Coronary artery (tissue), 2 donors: ENCODE results near the gene UST.

Source experiments
- DNase-seq: peaks from one replicate; pipeline ENCODE4 v3.0.0-alpha.2; 2017; ENCODE audit warnings: low spot score
- H3K27ac ChIP-seq, 2 donors: fragments of 200-600 bp; sonication (generic); one replicate each; pipeline ENCODE4 v1.5.1; 2016 to 2019
- H3K4me3 ChIP-seq: fragments of 200-600 bp; sonication (generic); 2 replicates; pipeline ENCODE4 v1.5.1; 2016; ENCODE audit warnings: mild to moderate bottlenecking, moderate library complexity
- CTCF ChIP-seq: fragments of 200-600 bp; sonication (generic); IDR thresholded peaks from one replicate; pipeline ENCODE4 v1.5.1; 2019; ENCODE audit warnings: antibody characterized with exemption

UST gene

DNA sequence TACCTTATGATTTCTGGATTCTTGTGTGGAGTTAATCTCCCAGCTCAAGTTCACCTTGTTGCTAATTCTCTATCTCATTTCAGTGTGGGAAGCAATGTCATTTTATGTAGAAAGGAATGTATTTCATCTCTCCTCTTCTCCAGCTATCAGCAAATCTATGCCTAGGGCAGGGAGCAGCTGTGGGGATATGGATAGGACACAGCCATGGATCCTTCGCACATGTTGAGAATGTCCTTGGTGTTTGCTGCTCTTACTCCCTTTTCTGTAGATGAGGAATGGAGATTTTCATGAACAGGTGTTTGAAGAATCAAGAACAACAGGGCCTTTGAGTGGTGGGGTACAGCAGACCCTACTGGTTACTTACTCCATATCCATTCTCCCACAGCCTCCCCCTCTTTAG is 182.0 kb downstream of the UST start:
- H3K4me3 ChIP-seq, result no peak overlapping the region
- no peak overlapping the region for H3K27ac ChIP-seq
- no peak for DNase-seq
- no peak for TF ChIP-seq CTCF

DNA sequence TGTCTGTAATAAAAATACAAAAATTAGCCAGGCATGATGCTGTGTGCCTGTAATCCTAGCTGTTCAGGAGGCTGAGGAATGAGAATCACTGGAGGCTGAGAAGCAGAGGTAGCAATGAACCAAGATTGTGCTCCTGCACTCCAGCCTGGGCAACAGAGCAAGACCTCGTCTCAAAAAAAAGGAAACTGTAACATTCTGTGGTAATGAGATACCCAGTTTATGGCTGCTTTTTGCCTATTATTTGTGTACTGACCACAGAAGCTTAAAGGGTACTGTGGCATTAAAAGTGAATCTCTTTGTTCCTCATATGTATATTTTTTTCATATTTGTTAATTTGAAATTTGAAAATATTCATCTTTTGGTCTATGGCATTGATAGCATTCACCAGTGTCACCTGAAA is 185.4 kb downstream of the UST start:
- no peak overlapping the region for H3K27ac ChIP-seq
- TF ChIP-seq CTCF, result no peak
- H3K4me3 ChIP-seq, result no peak overlapping the region
- no peak for DNase-seq

- Histone ChIP-seq H3K4me3 (no peak overlapping the region), H3K27ac (no peak overlapping the region)
- TF ChIP-seq CTCF, result no peak
- DNase-seq, result no peak
Measured at GRCh38 chr6:148932731-148933130, 185.9 kb downstream of the UST start.

DNA sequence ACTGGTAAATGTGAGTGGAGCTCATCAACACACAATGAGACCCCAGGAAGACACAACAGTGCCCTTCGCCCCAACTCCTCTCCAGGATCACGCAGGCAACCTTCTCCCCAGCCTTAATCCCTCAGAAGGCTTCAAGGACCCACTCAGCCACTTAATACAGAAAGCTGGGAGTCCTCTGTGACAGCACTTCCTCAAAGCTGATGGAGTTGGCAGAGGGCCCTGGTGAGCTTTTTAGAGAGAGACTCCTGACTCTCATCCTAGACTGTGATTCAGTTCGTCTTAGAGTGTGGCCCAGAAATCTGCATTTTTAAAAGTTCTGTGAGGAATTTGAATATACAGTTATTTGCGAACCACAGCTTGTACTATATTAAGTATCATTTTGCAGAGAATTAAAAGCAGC is 187.7 kb downstream of the UST start:
- no peak for TF ChIP-seq CTCF

DNA sequence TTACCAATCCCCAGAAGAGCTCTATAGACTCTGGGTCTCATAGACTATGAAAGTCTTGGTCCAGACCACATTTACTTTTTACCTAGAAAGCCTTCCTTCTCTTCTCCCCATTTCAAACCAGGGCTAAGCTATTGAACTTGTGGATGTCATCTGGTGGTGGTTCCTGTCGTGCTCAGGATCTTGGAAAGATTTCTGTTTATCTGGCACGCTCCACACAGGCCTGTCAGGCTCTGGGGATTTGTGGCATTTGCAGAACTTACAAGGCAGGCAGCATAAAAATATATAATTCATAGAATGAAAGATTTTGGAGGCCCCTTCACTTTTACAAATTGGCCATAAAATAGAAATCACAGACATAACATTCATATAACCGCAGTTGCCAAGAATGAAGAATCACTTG is 188.1 kb downstream of the UST start:
- TF ChIP-seq CTCF, result no peak
- Histone ChIP-seq H3K27ac (no peak overlapping the region), H3K4me3 (no peak overlapping the region)
- no peak for DNase-seq

More for the DNA sequence above, 187.7 kb downstream of the UST start:
- H3K4me3 ChIP-seq, result no peak overlapping the region
- DNase-seq, result no peak
- H3K27ac ChIP-seq, result no peak overlapping the region

GRCh38 chr6:148935705-148936435 is 189.0 kb downstream of the UST start:
- DNase-seq, result no peak
- Histone ChIP-seq H3K4me3 (no peak overlapping the region), H3K27ac (no peak overlapping the region)
- TF ChIP-seq CTCF, result no peak

DNA sequence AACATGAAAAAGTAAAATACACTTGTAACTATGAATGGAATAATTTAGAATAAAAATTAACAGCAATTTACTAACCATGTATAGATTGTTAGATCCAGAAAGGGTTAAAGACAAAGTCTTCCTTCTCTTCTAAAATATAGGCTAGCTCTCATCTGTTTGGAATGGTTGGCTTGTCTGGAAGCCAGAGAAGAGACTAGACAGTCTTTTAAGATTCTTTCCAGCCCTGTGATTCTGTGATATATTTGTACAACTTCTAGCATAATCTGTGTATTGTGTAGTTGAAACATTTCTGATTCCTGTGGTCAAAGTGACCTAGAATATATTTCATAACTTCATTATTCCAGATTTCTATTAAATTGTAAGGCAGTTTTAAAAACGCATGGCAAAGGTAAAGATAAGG is 196.6 kb downstream of the UST start:
- Histone ChIP-seq H3K27ac (no peak overlapping the region), H3K4me3 (no peak overlapping the region)
- no peak for DNase-seq
- no peak for TF ChIP-seq CTCF
